Astrocyte of the hippocampus (primary cell): ENCODE measurements around the gene SNRNP48.

Source experiments
- DNase-seq: peaks from one replicate; pipeline ENCODE4 v3.0.0; 2011; ENCODE audit warnings: low read depth, low spot score

The SNRNP48 gene

DNA sequence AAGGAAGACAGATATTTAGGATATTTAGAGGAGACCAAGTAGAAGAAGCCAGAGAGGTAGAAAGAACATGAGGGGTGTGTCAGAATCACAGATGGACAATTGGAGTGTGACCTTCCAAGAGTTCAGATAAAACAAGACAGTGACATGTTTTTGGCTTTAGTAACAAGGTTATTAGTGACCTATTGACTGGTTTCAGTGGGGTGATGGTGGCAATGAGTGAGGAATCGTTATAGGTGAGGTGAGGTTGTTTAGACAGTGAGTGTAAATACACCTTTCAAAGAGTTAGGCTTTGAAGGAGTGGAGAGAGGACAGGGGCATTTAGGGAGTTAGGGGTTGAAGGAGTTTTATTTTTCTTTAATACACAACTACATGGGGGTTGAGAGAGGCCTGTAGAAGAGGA, 3.2 kb downstream of the SNRNP48 start:
- DNase-seq = no peak

DNA sequence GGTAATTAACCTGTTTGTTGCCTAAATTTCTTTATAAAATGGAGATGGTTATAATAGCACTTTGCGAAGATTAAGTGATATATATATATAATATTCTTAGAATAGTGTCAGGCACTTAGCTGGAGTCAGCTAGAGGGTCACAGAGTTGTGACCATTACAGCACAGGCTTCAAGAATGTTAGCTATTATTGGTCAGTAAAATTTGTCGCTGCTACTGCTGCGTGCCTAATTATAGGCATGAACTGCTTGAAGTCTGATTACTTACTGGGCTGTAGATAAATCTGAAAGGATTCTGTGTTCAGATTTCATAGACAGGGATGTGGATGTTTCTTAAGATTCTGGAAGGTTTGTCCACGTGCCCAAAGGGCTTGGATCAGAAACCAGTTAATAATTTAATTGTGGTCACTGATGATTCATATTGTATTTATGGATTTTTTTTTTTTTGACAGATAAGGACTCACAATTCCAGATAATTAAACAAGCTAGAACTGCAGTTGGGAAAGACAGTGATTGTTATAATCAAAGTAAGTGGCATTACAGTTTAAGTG, 4.7 kb downstream of the SNRNP48 start:
- DNase-seq = no peak

GRCh38 chr6:7604003-7604402, 14.0 kb downstream of the SNRNP48 start:
- peak; percentile 22 for DNase-seq

DNA sequence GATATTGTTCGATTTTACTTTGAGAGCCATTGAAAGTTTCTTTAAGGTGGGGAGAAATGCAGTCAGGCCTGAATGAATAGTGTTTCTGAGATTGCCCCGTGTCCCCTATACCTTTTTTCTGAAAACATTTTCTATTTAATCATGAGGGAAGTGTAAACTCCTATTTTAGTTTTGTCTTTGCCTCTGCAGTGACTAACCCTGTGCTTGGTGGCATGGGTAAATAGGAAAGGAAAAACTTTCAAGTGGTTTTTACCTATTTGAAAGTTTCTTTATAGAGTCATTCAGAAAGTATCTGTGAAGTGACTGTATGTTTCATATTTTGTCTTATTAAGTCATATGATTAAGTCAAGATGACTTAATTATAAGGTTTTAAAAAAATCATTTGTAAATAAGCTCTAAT, 14.5 kb downstream of the SNRNP48 start:
- no peak for DNase-seq

DNA sequence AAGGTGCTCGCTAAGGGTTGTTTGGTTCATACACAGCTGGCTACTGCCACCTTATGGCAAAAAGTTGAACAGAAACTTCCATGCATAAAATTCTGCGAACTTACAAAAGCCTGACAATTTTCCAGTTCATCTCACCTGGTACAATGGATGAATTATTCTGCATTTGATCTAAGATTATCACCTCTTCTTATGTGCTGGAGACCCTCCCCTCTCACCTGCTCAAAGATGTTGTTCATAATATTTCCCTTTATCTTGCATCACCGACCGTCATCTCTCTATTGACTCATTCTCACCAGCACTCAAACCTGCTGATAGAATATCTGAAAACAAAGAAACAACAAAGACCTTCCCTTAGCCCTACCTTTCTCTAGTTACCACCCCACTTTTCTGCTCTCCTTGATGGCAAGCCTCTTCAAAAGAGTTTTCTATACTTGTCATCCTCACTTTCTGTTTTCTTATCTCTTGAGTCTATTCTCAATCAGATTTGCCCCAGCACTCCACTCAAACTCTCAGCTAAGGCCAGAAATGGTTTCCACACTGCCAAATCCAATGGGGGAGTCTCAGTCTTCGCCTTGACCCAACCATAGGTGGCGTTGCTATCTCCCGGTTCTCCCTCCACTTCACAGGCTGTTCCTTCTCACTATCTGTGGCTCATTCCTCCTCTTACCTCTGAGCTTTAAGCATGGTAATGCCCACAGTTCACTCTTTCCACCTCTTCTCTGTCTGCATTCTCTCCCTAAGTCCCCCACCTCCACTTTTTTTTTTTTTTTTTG, 25.8 kb downstream of the SNRNP48 start:
- DNase-seq = peak; percentile 76

- peak; percentile 61 for DNase-seq
These were observed 28.1 kb downstream of the SNRNP48 start for GRCh38 chr6:7617801-7618764.

DNA sequence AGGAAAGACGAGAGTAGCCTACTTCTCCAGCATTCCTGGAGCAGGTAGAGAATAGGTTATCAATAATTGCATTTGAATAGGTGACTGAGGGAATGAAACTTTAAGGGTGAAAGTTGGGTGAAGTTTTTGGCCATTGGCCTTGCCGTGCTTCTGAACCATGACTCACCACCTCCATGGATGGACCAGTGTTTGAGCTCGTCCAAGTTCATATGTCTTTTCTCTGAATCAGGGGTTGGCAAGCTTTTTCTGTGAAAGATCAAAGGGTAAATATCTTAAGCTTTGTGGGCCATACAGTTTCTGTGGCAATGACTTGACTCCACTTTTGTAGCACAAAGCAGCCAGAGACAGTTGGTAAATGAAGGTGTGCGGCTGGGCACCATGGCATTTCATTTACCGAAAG, 31.8 kb downstream of the SNRNP48 start:
- DNase-seq = no peak

DNA sequence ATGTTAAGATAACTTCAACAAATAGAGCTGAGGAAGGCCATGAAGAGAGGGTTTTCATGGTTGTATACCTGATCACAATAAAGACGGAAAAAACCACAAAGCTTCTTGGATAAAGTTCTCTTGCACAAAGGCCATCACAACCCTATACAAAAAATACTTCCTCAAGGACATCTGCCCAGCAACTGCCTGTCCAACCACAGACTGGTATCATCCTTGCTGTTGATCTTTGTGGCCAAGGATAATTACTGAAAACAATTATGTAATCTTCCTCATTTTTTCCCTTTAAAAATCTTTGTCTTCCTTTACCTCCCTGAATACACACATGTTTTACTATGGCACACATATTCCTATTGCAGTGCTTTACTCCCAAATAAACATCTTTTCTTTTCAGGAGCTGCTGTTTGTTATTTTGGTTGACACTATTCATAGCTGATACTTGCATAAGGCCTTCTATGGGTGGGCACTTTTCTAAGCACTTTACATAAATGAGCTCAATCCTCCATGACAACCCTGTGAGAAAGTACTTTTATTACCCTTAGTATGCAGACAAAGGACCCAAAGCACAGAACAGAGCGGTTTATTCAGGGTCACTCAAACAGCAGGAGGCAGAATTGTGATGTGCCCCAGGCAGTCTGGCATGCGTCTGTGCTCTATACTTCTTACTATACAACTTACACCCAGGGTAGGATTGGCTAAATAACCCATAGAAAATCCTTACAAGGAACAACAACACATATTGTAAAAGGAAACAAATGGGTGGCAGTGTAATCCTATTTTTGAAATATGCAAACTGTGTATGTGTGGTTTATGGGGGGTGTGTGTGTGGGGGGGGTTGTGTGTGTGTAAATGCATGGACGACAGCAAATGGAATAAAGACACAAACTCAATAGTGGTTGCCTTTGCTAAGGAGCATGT, 35.1 kb downstream of the SNRNP48 start:
- DNase-seq = no peak

GRCh38 chr6:7628479-7628878, 38.5 kb downstream of the SNRNP48 start:
- no peak for DNase-seq

DNA sequence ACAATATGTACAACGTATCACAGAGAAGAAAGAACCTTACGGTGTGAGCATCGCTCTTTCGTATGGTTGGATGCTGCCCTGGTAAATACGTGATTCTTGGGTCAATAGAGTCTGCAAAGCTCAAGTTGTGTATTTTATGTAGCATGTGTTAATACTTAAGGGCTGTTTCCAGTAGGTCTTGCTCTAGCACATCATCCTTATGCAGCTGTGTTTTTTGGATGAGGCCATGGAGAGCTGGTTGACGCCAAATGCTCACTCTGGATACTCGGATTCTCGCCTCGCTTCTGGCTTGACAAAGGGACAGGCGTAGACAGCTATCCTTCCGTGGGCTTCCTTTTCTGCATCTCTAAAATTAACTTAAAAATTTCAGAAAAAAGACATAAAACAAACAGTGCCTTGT, 38.9 kb downstream of the SNRNP48 start:
- DNase-seq = no peak

- no peak for DNase-seq
These were observed 39.3 kb downstream of the SNRNP48 start for GRCh38 chr6:7629321-7629720.

DNA sequence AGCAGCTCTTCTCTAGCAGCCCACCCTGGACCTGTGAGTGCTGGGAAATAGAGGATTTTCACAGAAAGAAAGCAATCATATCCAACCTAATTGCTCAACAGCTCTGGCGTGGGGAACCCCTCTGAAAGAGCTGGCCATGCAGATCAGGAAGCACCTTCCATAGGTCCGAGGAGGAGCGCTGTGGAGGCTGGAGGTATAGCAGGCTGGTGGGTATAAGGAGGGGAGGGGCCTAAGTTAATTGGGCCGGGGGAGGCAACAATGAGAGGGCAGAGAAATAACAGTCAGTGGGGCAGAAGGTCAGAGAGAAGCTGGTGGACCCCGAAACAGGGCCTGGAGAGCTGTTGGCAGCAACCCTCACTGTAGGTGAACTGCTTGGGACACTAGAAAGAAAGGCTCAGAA, 40.8 kb downstream of the SNRNP48 start:
- no peak for DNase-seq

GRCh38 chr6:7631466-7631865, 41.5 kb downstream of the SNRNP48 start:
- DNase-seq = no peak

DNA sequence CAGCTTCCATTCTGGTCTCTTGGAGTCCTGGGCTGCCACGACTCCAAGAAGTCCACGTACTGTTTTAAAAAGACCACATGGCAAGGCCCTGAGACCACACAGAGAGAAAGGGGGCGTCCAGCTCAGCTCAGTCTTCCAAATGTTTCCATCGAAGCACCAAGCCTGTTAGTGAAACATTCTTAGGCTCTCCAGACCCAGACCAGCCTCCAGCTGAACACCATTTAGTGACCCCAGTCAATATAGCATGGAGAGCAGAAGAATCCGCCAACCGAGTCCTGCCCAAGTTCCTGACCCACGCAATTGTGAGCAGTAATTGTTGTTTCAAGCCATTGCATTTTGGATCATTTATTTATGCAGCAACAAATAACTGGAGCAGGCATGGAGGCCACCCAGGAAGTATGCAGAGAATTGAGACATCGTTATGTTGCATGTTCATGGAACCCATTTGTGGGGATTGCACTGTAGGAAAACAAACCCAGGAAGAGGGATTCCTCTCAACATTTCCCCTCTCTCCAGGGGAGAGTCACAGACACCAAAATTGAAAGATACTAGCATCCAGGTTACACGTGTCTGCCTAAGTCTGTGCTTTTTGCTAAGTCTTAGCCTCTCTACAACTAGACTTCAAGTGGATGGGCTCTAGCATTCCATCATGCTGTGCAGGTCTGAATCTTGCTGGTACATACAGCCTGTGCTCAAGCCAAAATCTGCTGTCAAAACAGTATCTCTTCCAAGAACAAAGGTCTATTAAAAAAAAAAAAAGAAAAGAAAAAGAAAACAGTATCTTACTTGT, 42.7 kb downstream of the SNRNP48 start:
- DNase-seq = no peak

DNA sequence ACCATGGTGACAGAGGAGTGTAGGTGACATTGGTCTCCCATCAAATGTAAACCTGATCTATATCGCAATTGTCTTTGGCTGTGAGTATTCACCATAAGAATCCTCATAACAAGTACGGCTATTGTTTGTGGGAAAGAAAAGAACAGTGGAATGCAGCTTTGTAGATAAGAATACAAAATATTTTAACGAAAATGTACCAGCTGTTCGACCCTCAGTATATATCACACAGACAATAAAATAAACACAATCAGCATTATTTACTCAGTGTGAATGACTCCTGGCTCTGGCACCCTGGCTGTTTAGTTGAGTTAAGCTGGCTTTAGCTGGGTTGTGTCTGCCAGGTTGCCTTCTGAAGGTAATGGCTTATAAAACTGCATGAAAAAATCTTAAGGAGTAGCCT, 43.4 kb downstream of the SNRNP48 start:
- DNase-seq = no peak

DNA sequence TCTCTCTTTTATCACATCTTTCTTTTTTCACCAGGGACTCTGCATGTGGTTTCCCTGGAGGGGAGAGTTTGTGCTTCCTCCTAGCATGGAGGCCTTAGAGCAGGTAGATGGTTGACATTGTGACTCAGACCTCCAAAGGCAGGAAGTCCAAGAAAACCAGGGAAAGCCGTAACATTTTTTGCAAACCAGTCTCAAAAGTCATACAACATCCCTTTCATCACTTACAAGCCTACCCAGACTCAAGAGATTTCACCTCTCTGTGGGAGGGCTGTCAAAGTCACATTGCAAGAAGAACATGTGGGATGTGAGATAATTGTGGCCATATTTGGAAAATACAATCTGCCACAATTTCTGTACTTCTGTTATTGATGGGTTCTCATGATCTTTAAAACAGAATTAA, 46.2 kb downstream of the SNRNP48 start:
- no peak for DNase-seq

GRCh38 chr6:7637533-7637932, 47.5 kb downstream of the SNRNP48 start:
- DNase-seq = no peak

DNA sequence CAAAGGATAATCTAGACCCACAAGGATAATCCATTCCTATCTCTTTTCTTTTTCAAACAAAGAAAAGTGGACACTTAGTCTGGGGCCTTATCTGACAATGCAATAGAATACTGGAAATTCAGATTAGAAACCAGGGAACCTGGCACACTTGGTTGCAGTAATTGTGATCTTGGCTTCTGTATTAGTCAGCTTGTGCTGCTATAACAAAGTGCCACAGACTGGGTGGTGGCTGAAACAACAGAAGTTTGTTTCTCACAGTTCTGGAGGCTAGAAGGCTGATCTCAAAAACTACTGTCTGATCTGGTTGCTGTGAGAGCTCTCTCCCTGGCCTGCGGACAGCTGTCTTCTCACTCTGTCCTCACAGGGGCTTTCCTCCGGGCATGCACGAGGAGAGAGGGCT, 49.4 kb downstream of the SNRNP48 start:
- DNase-seq = no peak

GRCh38 chr6:7640016-7640415, 50.0 kb downstream of the SNRNP48 start:
- DNase-seq = no peak
